ENCODE results near the gene EFEMP2.

DNA sequence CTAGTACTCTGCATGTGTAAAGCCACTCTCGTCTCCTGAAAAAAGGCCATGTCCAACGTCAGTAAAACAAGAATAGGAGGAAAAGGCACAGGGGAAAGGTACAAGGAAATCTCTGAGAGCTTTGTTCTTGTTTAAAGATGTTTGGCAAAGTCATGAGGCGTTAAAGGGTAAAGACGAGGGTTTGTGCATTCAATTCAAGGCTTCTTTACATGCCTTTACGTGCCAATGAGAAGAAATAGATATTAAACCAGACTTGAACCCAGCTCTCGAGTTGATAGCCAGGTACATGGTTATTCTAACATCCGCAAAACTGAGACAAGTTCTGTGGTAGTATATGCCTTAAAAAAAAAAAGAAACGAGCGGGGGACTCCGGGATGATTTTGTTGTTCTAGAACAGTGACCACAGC lies 13.9 kb downstream of the EFEMP2 start:
- TF ChIP-seq EZH2 (IDR thresholded peaks at IDR 0.05; ENCODE audit: insufficient read depth, low read length): no peak
- TF ChIP-seq, protein P1, sequence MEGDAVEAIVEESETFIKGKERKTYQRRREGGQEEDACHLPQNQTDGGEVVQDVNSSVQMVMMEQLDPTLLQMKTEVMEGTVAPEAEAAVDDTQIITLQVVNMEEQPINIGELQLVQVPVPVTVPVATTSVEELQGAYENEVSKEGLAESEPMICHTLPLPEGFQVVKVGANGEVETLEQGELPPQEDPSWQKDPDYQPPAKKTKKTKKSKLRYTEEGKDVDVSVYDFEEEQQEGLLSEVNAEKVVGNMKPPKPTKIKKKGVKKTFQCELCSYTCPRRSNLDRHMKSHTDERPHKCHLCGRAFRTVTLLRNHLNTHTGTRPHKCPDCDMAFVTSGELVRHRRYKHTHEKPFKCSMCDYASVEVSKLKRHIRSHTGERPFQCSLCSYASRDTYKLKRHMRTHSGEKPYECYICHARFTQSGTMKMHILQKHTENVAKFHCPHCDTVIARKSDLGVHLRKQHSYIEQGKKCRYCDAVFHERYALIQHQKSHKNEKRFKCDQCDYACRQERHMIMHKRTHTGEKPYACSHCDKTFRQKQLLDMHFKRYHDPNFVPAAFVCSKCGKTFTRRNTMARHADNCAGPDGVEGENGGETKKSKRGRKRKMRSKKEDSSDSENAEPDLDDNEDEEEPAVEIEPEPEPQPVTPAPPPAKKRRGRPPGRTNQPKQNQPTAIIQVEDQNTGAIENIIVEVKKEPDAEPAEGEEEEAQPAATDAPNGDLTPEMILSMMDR (IDR thresholded peaks at IDR 0.05; ENCODE audit: insufficient read depth, low read depth, low read length): no peak
